Gastroesophageal sphincter (tissue), 4 donors: Measurements from ENCODE around the gene HAGHL. TPM values are rescaled to one million over a fixed set of nuclear protein-coding genes. Genes with fewer than 3 reads are reported as not detected.

Experiments
- ATAC-seq: fragments of 150-250 bp; one replicate; pipeline ENCODE4 v1.9.1; 2016; ENCODE audit warnings: mild to moderate bottlenecking, moderate library complexity
- H3K27ac ChIP-seq, 4 donors: fragments of 200-600 bp; sonication (generic) in 3 of 4; 1 replicate in 3 of 4; 2 replicates in 1 of 4; pipeline ENCODE4 v1.5.1; 2016 to 2019
- H3K27me3 ChIP-seq: fragments of 200-600 bp; sonication (generic); one replicate; pipeline ENCODE4 v1.5.1; 2019
- H3K36me3 ChIP-seq, 2 donors: fragments of 200-600 bp; sonication (generic); one replicate each; pipeline ENCODE4 v1.5.1; 2019; ENCODE audit warnings: control low read depth in 1 of 2
- H3K4me1 ChIP-seq, 3 donors: fragments of 200-600 bp; sonication (generic); 1 replicate in 2 of 3; 2 replicates in 1 of 3; pipeline ENCODE4 v1.5.1; 2016 to 2019; ENCODE audit warnings: control low read depth in 2 of 3
- H3K4me3 ChIP-seq, 2 donors: fragments of 200-600 bp; sonication (generic); one replicate each; pipeline ENCODE4 v1.5.1; 2019; ENCODE audit warnings: mild to moderate bottlenecking in 1 of 2, moderate library complexity in 1 of 2
- H3K9me3 ChIP-seq, 3 donors: fragments of 200-600 bp; sonication (generic); one replicate each; pipeline ENCODE4 v1.5.1; 2017 to 2019; ENCODE audit warnings: control low read depth in 2 of 3
- EP300 ChIP-seq: sonication (generic); formaldehyde crosslinking; IDR thresholded peaks from one replicate; pipeline ENCODE4 v1.6.1; 2017; ENCODE audit warnings: antibody characterized with exemption, mild to moderate bottlenecking
- POLR2A ChIP-seq, 2 donors: fragments of 450-650 bp; IDR thresholded peaks; one replicate each; pipeline ENCODE4 v1.6.1; 2017; ENCODE audit warnings: antibody characterized with exemption in 2 of 2, mild to moderate bottlenecking in 2 of 2, moderate library complexity in 1 of 2
- POLR2AphosphoS5 ChIP-seq: sonication (generic); formaldehyde crosslinking; IDR thresholded peaks from one replicate; pipeline ENCODE4 v1.6.1; 2017; ENCODE audit warnings: antibody characterized with exemption
- WGBS, 2 donors: methylation state at CpG; one replicate each; pipeline ENCODE4 v1.1.5; 2018; ENCODE audit warnings: low coverage in 1 of 2; 5-methylcytosine and 5-hydroxymethylcytosine counted together
- small RNA-seq, 4 donors: library from RNA; depleted of rRNA; stranded (forward); fragments of <200 nt; gene quantifications; one replicate each; pipeline ENCODE3, GENCODE V24; 2016
- total RNA-seq, 4 donors: library from RNA; depleted of rRNA; stranded (reverse); fragments of >200 nt; gene quantifications; one replicate each; pipeline ENCODE4 v1.1.0, GENCODE V29; 2016
- TF ChIP-seq, protein P1 (sequence below), 4 experiments: fragments of 200-600 bp in 2 of 4; fragments of 450-650 bp in 2 of 4; sonication (generic) in 1 of 4; IDR thresholded peaks; one replicate each; pipeline ENCODE4 v1.5.1; 2017 to 2019; ENCODE audit warnings: antibody characterized with exemption in 4 of 4, mild to moderate bottlenecking in 2 of 4, moderate library complexity in 2 of 4

The HAGHL gene
- total RNA-seq, 4 donors from 2014 or later: 1.1 to 4.8 (median 2.8) TPM

DNA sequence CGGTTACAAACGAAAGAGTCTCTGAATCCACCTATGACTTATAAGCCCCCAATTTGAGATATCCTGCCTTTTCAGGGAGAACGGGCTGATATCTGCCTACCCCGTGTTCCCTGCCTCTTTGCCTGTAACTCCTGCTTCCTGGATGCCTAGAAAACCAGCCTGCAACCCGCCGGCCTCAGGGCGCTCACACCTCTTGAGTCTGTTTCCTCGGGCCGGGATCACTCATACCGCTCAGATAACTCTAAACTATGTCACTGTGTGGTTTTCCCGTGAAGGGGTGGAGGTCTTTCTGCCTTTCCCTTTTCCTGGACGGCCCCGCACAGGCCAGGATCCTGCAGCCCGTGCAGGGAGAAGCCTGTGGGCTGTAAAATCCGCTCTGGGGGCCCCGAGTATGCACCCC is 50.9 kb downstream of the HAGHL start:
- H3K9me3 ChIP-seq: no peaks in the 10 kb centered on the region
- TF ChIP-seq POLR2A (IDR thresholded peaks at IDR 0.05) (no peak), POLR2AphosphoS5 (no peak), EP300 (no peak)
- TF ChIP-seq, protein P1, sequence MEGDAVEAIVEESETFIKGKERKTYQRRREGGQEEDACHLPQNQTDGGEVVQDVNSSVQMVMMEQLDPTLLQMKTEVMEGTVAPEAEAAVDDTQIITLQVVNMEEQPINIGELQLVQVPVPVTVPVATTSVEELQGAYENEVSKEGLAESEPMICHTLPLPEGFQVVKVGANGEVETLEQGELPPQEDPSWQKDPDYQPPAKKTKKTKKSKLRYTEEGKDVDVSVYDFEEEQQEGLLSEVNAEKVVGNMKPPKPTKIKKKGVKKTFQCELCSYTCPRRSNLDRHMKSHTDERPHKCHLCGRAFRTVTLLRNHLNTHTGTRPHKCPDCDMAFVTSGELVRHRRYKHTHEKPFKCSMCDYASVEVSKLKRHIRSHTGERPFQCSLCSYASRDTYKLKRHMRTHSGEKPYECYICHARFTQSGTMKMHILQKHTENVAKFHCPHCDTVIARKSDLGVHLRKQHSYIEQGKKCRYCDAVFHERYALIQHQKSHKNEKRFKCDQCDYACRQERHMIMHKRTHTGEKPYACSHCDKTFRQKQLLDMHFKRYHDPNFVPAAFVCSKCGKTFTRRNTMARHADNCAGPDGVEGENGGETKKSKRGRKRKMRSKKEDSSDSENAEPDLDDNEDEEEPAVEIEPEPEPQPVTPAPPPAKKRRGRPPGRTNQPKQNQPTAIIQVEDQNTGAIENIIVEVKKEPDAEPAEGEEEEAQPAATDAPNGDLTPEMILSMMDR (IDR thresholded peaks at IDR 0.05): no peak
- no peak for ATAC-seq
- peaks cover 87% of the 10 kb centered on the region for H3K27me3 ChIP-seq
- H3K4me3 ChIP-seq: no peak overlapping the region
- H3K4me1 ChIP-seq: no peaks in the 10 kb centered on the region
- no peak overlapping the region for H3K27ac ChIP-seq
- 27 to 30% methylated on average over 9 to 13 of the region's 16 CpGs for WGBS, 2 donors
- no peaks in the 10 kb centered on the region for H3K36me3 ChIP-seq

DNA sequence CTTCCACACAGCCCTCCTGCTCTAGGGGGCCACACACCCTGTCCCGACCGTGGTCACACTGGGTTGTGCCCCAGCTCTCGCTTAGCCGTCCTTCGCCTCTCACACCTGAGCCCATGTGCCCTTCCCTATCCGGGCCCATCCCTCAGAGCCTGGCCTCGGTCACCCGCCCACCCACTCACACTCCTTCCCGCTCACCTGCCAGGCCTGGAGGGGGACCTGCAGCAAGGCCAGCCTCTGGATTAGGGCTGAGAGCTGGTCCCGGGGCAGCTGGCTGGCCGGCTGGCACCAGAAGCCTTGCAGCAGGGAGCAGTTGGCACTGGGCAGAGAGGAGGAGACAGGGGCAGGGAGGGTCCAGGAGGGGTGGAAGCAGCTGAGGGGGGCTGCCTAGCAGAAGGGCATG is 51.5 kb downstream of the HAGHL start:
- TF ChIP-seq EP300: no peak
- TF ChIP-seq, protein P1 (IDR thresholded peaks at IDR 0.05): no peak
- no peak for TF ChIP-seq POLR2AphosphoS5
- TF ChIP-seq POLR2A (IDR thresholded peaks at IDR 0.05): no peak
- peaks cover 0 to 5% (median under 1%) of the 10 kb centered on the region in 3 donors for H3K4me1 ChIP-seq
- peaks cover 93% of the 10 kb centered on the region for H3K27me3 ChIP-seq
- H3K27ac ChIP-seq: no peak overlapping the region
- H3K4me3 ChIP-seq: no peak overlapping the region
- ATAC-seq: no peak
- H3K9me3 ChIP-seq: no peaks in the 10 kb centered on the region
- no peaks in the 10 kb centered on the region for H3K36me3 ChIP-seq
- no CpG with 5 or more reads among the region's 11 CpGs for WGBS, 2 donors

DNA sequence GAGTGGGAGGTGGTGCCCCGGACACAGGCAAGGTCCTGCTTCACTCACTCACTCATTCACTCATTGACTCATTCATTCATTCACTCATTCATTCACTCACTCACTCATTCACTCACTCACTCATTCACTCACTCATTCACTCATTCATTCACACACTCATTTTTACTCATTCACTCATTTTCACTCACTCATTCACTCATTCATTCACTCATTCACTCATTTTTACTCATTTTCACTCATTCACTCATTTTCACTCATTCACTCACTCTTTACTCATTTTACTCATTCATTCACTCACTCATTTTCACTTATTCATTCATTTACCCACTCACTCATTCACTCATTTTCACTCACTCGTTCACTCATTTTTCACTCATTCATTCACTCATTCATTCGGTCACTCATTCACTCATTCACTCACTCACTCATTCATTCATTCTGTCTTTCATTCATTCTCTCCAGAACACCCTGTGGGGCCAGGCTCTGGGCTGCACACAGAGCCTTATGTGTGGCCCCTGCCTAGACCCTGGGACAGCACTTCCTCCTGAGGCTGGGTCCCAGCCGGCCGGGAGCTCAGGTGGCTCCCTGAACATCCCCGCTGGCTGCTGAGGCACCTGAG is 52.1 kb downstream of the HAGHL start:
- H3K9me3 ChIP-seq: no peaks in the 10 kb centered on the region
- no peak for ATAC-seq
- H3K4me1 ChIP-seq: peaks cover 0 to 11% (median 6%) of the 10 kb centered on the region in 3 donors
- H3K27ac ChIP-seq: no peak overlapping the region
- peaks cover 96% of the 10 kb centered on the region for H3K27me3 ChIP-seq
- no peaks in the 10 kb centered on the region for H3K36me3 ChIP-seq
- H3K4me3 ChIP-seq: no peak overlapping the region
- 78 to 92% methylated on average over 2 to 3 of the region's 6 CpGs for WGBS, 2 donors
- TF ChIP-seq, protein P1 (IDR thresholded peaks at IDR 0.05): no peak
- TF ChIP-seq EP300 (no peak), POLR2AphosphoS5 (no peak), POLR2A (IDR thresholded peaks at IDR 0.05) (no peak)

Small RNAs within 50 kb of the gene (small RNA-seq; reads per million reads assigned to genes)
- gene MIR662: 0 reads per million in 4 donors

Other genes starting within 250 kb of the HAGHL start
- gene CAPN15, start 199.4 kb upstream of the HAGHL start, total RNA-seq: 10 to 100 TPM; 21.8 to 42.7 (median 29.2) TPM
- not detected for gene PRR35, start 166.7 kb upstream of the HAGHL start, total RNA-seq
- gene NHLRC4, start 160.1 kb upstream of the HAGHL start, total RNA-seq: 1 to 10 TPM in 2 of 4 donors, under 1 TPM in 2; 0.47 to 2.9 (median 0.87) TPM
- gene PIGQ, start 157.1 kb upstream of the HAGHL start, total RNA-seq: 10 to 100 TPM; 30.4 to 42.4 (median 36.8) TPM
- gene RAB40C, start 137.0 kb upstream of the HAGHL start, total RNA-seq: 10 to 100 TPM; 17.7 to 28.3 (median 22.1) TPM
- under 1 TPM in 3 of 4 donors, not detected in 1; 0.17 to 0.93 (median 0.35) TPM for gene WFIKKN1, start 96.1 kb upstream of the HAGHL start, total RNA-seq
- 100 to 1,000 TPM in 3 of 4 donors, 10 to 100 TPM in 1; 94.8 to 146 (median 112) TPM for gene METTL26, start 90.8 kb upstream of the HAGHL start, total RNA-seq
- gene MCRIP2, start 85.3 kb upstream of the HAGHL start, total RNA-seq: 10 to 100 TPM; 25.4 to 70.0 (median 51.9) TPM
- 10 to 100 TPM in 3 of 4 donors, 1 to 10 TPM in 1; 8.5 to 21.2 (median 16.8) TPM for gene WDR90, start 77.7 kb upstream of the HAGHL start, total RNA-seq
- gene RHOT2, start 59.0 kb upstream of the HAGHL start, total RNA-seq: 10 to 100 TPM; 50.2 to 64.0 (median 55.0) TPM
- gene RHBDL1, start 51.4 kb upstream of the HAGHL start, total RNA-seq: 1 to 10 TPM in 3 of 4 donors, not detected in 1; 1.1 to 1.5 (median 1.3) TPM
- gene STUB1, start 46.7 kb upstream of the HAGHL start, total RNA-seq: 100 to 1,000 TPM; 161 to 212 (median 179) TPM
- 100 to 1,000 TPM in 1 of 4 donors, 10 to 100 TPM in 3; 70.2 to 109 (median 90.5) TPM for gene JMJD8, start 42.8 kb upstream of the HAGHL start, total RNA-seq
- gene WDR24, start 36.7 kb upstream of the HAGHL start, total RNA-seq: 10 to 100 TPM in 1 of 4 donors, 1 to 10 TPM in 3; 8.1 to 16.7 (median 9.6) TPM
- gene FBXL16, start 21.3 kb upstream of the HAGHL start, total RNA-seq: 1 to 10 TPM in 1 of 4 donors, under 1 TPM in 3; 0.27 to 1.4 (median 0.35) TPM
- 10 to 100 TPM; 22.6 to 77.7 (median 63.8) TPM for gene METRN, start 12.0 kb upstream of the HAGHL start, total RNA-seq
- 10 to 100 TPM; 23.5 to 46.2 (median 31.0) TPM for gene ANTKMT, start 6.0 kb upstream of the HAGHL start, total RNA-seq
- gene CCDC78, start 663 bp upstream of the HAGHL start, total RNA-seq: under 1 TPM in 1 of 4 donors, not detected in 3; 0.13 TPM
- gene CIAO3, start 13.9 kb downstream of the HAGHL start, total RNA-seq: 10 to 100 TPM; 18.5 to 46.7 (median 25.6) TPM
- 1 to 10 TPM in 1 of 4 donors, under 1 TPM in 1, not detected in 2; 0.73 to 7.2 TPM for gene MSLN, start 33.6 kb downstream of the HAGHL start, total RNA-seq
- gene RPUSD1, start 61.3 kb downstream of the HAGHL start, total RNA-seq: 10 to 100 TPM; 13.4 to 25.8 (median 22.1) TPM
- 10 to 100 TPM in 2 of 4 donors, 1 to 10 TPM in 2; 4.6 to 10.9 (median 8.3) TPM for gene CHTF18, start 61.5 kb downstream of the HAGHL start, total RNA-seq
- gene GNG13, start 73.6 kb downstream of the HAGHL start, total RNA-seq: not detected
- gene LMF1, start 243.9 kb downstream of the HAGHL start, total RNA-seq: 10 to 100 TPM; 13.7 to 57.3 (median 20.9) TPM